Testis (tissue), 3 donors: Measurements from ENCODE around the gene SLC22A6. TPM values are rescaled to one million over a fixed set of nuclear protein-coding genes. Genes with fewer than 3 reads are reported as not detected.

Experiments used
- DNase-seq: peaks from one replicate; pipeline ENCODE4 v3.0.0-alpha.2; 2019
- H3K27ac ChIP-seq, 2 donors: fragments of 200-600 bp; sonication (generic); one replicate each; pipeline ENCODE4 v1.5.1; 2019
- H3K27me3 ChIP-seq: fragments of 200-600 bp; sonication (generic); one replicate; pipeline ENCODE4 v1.5.1; 2019
- H3K36me3 ChIP-seq: fragments of 200-600 bp; sonication (generic); one replicate; pipeline ENCODE4 v1.5.1; 2017; ENCODE audit warnings: low read depth; ENCODE audit errors: missing control alignments
- H3K4me1 ChIP-seq: fragments of 200-600 bp; sonication (generic); one replicate; pipeline ENCODE4 v1.5.1; 2019
- H3K4me3 ChIP-seq, 2 donors: fragments of 200-600 bp; sonication (generic); one replicate each; pipeline ENCODE4 v1.5.1; 2017 to 2019
- H3K9me3 ChIP-seq: fragments of 200-600 bp; sonication (generic); one replicate; pipeline ENCODE4 v1.5.1; 2017
- POLR2A ChIP-seq: fragments of 450-650 bp; IDR thresholded peaks from one replicate; pipeline ENCODE4 v1.6.1; 2017; ENCODE audit warnings: antibody characterized with exemption, mild to moderate bottlenecking, moderate library complexity
- WGBS, 2 donors: methylation state at CpG; one replicate each; pipeline ENCODE4 v1.1.5; 2018; 5-methylcytosine and 5-hydroxymethylcytosine counted together
- intact Hi-C: fragments of 100-400 bp; cut with DNase I; formaldehyde crosslinking; loops from one replicate; pipeline ENCODE4 v1.15.1; 2023; ENCODE audit warnings: low total_unique reads
- polyA plus RNA-seq: library from polyadenylated mRNA; stranded (reverse); fragments of 350-450 nt; fragmentation: Illumina TruSeq; extraction: RNeasy Lipid Tissue Mini Kit (QIAGEN cat#74804); gene quantifications from one replicate; pipeline ENCODE4 v1.2.3, GENCODE V29; 2014; ENCODE audit warnings: low read depth, low replicate concordance; ENCODE audit not compliant: insufficient read depth
- total RNA-seq, 2 donors: library from RNA; depleted of rRNA; stranded (reverse); fragments of >200 nt; gene quantifications; one replicate each; pipeline ENCODE4 v1.2.3, GENCODE V29; 2016
- TF ChIP-seq, protein P1 (sequence below), 3 experiments: fragments of 450-650 bp in 2 of 3; fragments of 200-600 bp in 1 of 3; sonication (generic) in 1 of 3; IDR thresholded peaks; one replicate each; pipeline ENCODE4 v1.5.1; 2016 to 2019; ENCODE audit warnings: antibody characterized with exemption in 3 of 3, mild to moderate bottlenecking in 2 of 3, moderate library complexity in 1 of 3

Gene SLC22A6
- total and polyA plus RNA-seq, 3 donors from 2014 or later: not detected

DNA sequence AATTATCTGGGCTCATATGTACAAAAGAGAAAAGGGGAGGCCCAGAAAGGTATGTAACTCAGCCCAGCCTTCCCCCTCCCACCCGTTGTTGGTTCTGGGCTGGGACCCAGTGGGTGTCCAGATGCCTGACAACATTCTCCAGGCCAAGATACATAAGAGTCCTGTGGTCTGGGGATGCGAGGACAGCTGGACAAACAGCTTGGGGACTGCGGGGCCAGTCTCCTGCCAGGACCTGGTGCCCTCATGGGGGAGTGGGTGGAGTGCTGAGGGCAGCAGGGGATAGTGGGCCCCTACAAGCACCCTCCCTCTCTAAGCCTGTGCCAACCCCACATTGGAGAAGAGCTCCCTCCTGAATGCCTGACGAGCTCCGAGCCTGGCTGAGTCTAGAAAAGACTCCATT is 3.5 kb upstream of the SLC22A6 start:
- H3K4me3 ChIP-seq: no peak overlapping the region
- no peaks in the 10 kb centered on the region for H3K36me3 ChIP-seq
- intact Hi-C loops: no loop called here
- H3K27ac ChIP-seq: no peak overlapping the region
- TF ChIP-seq, protein P1, sequence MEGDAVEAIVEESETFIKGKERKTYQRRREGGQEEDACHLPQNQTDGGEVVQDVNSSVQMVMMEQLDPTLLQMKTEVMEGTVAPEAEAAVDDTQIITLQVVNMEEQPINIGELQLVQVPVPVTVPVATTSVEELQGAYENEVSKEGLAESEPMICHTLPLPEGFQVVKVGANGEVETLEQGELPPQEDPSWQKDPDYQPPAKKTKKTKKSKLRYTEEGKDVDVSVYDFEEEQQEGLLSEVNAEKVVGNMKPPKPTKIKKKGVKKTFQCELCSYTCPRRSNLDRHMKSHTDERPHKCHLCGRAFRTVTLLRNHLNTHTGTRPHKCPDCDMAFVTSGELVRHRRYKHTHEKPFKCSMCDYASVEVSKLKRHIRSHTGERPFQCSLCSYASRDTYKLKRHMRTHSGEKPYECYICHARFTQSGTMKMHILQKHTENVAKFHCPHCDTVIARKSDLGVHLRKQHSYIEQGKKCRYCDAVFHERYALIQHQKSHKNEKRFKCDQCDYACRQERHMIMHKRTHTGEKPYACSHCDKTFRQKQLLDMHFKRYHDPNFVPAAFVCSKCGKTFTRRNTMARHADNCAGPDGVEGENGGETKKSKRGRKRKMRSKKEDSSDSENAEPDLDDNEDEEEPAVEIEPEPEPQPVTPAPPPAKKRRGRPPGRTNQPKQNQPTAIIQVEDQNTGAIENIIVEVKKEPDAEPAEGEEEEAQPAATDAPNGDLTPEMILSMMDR (IDR thresholded peaks at IDR 0.05): no peak
- TF ChIP-seq POLR2A: no peak
- H3K9me3 ChIP-seq: no peaks in the 10 kb centered on the region
- 50 to 81% methylated on average over 2 to 5 of the region's 5 CpGs for WGBS, 2 donors
- no peaks in the 10 kb centered on the region for H3K27me3 ChIP-seq
- no peaks in the 10 kb centered on the region for H3K4me1 ChIP-seq
- DNase-seq: no peak

DNA sequence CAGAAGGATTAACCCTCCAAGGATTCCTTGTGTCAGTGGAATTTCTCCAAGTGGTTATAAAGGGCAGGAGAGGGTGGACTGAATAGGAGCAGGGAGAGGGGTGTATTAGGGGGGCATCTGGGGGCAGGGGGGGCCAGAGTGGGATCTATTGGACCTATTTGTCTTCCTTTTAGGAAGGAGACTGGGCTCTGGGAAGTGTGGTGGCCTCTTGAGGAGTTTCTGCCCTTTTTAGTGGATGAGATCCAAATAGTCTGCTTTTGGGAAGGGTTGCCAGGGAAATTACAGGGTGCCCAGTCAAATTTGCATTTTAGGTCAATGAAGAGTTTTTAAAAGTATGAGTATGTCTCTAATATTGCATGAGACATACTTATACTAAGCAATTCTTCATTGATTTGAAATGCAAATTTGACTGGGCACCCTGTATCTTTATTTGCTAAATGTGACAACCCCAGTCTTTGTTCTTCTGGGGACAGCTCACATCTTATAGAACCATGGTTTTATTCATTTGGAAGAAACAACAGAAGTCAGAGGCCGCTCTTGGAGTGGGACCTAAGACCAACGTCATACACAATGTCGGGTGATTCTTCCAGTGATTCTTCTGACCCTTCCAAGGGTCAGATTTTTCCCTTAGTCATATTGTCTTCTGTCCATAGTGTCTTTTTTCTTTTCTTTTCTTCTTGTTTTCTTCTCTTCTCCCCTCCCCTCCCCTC is 429 bp upstream of the SLC22A6 start:
- H3K4me3 ChIP-seq: no peak overlapping the region
- TF ChIP-seq POLR2A: no peak
- TF ChIP-seq, protein P1 (IDR thresholded peaks at IDR 0.05): no peak
- no peaks in the 10 kb centered on the region for H3K27me3 ChIP-seq
- 82 to 86% methylated on average over 3 of the region's 3 CpGs for WGBS, 2 donors
- H3K9me3 ChIP-seq: no peaks in the 10 kb centered on the region
- H3K36me3 ChIP-seq: no peaks in the 10 kb centered on the region
- H3K4me1 ChIP-seq: no peaks in the 10 kb centered on the region
- intact Hi-C loops: no loop called here
- no peak for DNase-seq
- no peak overlapping the region for H3K27ac ChIP-seq

DNA sequence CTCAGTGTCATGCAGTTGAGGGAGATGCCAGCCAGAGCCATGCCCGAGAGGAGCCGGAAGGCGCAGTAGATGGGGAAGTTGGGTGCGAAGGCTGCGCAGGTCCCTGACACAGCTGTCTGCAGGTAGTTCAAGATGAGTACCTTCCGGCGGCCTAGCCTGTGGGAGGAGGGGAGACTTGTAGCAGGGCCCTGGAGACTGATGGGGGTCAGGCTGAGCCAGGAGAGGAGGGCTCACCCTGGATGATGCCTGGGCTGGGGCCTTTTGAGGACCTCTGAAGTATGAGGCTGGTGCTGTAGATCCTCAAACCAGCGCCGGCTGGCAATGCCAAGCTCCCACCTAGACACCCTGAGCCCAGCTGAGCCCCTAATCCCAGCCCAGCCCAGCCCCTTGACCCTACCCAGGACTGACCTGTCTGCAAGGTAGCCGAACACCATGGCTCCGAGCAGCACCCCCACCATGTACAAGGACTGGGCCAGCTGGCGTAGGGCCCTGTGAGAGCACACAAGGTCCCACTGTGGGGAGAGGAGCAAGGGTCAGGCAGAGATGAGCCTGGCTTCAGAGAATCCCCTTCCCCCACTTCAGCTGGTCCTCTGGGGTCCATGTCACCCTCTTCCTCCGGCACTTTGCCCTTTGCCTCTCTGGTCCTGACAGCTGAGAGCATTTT is 1.1 kb downstream of the SLC22A6 start:
- Histone ChIP-seq H3K27ac (no peak overlapping the region), H3K9me3 (no peaks in the 10 kb centered on the region), H3K36me3 (no peaks in the 10 kb centered on the region), H3K4me1 (no peaks in the 10 kb centered on the region), H3K4me3 (no peak overlapping the region), H3K27me3 (no peaks in the 10 kb centered on the region)
- intact Hi-C loops: no loop called here
- TF ChIP-seq, protein P1 (IDR thresholded peaks at IDR 0.05): no peak
- no peak for TF ChIP-seq POLR2A
- 87 to 91% methylated on average over 8 to 13 of the region's 13 CpGs for WGBS, 2 donors
- no peak for DNase-seq

DNA sequence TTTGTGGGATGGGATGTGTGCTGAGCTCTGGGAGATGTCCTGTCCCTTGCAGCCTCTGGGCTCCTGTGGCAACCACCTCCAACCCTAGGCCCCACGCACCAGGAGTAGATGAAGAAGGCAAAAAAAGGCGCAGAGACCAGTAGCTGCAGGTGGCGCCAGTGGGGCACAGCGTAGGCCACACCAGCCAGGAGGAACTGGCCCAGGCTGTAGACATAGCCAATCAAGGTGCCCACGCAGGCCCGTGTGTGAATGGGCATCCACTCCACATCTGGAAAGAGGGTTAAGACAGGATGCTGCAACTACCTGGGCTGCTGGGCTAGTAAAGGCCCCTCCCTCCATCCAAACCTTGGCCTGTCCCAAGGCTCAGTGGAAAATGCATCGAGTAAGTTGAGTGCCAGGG is 3.0 kb downstream of the SLC22A6 start:
- no peak overlapping the region for H3K4me3 ChIP-seq
- no peak for DNase-seq
- no peaks in the 10 kb centered on the region for H3K27me3 ChIP-seq
- TF ChIP-seq, protein P1 (IDR thresholded peaks at IDR 0.05): no peak
- no peak for TF ChIP-seq POLR2A
- H3K4me1 ChIP-seq: no peaks in the 10 kb centered on the region
- WGBS, 2 donors: 86 to 91% methylated on average over 7 of the region's 7 CpGs
- H3K36me3 ChIP-seq: no peaks in the 10 kb centered on the region
- intact Hi-C loops: no loop called here
- H3K27ac ChIP-seq: no peak overlapping the region
- no peaks in the 10 kb centered on the region for H3K9me3 ChIP-seq
